ENCODE measurements around the gene MPPED1. TPM values are rescaled to one million over a fixed set of nuclear protein-coding genes. Genes with fewer than 3 reads are reported as not detected.

Gene MPPED1
- total RNA-seq, 3 donors from 2014 or later = 0.17 TPM; not detected in 2

- H3K9me3 ChIP-seq = no peaks in the 10 kb centered on the region
- no peaks in the 10 kb centered on the region for H3K4me1 ChIP-seq (ENCODE audit: low read depth)
- intact Hi-C loops (cut with DNase I, micrococcal nuclease) = no loop called here
- ATAC-seq (no peak), DNase-seq (peak in 1 of 3 donors; percentile 20)
- TF ChIP-seq CTCF (IDR thresholded peaks at IDR 0.05) = no peak
- no peaks in the 10 kb centered on the region for H3K36me3 ChIP-seq (ENCODE audit: low read depth)
- H3K4me3 ChIP-seq = no peak overlapping the region
Observed at GRCh38 chr22:43425976-43426785, 14.4 kb downstream of the MPPED1 start.

- ATAC-seq = no peak
- H3K4me1 ChIP-seq (ENCODE audit: low read depth) = no peaks in the 10 kb centered on the region
- intact Hi-C loops (cut with DNase I, micrococcal nuclease) = no loop called here
Observed at GRCh38 chr22:43426816-43427215, 15.0 kb downstream of the MPPED1 start.

GRCh38 chr22:43427296-43428004, 15.6 kb downstream of the MPPED1 start:
- no peaks in the 10 kb centered on the region for H3K9me3 ChIP-seq
- TF ChIP-seq CTCF (IDR thresholded peaks at IDR 0.05) = no peak
- ATAC-seq (no peak), DNase-seq (peak in 1 of 3 donors; percentile 33)
- no peaks in the 10 kb centered on the region for H3K36me3 ChIP-seq (ENCODE audit: low read depth)
- no peaks in the 10 kb centered on the region for H3K4me1 ChIP-seq (ENCODE audit: low read depth)
- intact Hi-C loops (cut with DNase I, micrococcal nuclease) = no loop called here
- no peak overlapping the region for H3K4me3 ChIP-seq

More at GRCh38 chr22:43426816-43427215, 15.0 kb downstream of the MPPED1 start:
- Histone ChIP-seq H3K36me3 (ENCODE audit: low read depth) (no peaks in the 10 kb centered on the region), H3K4me3 (no peak overlapping the region), H3K9me3 (no peaks in the 10 kb centered on the region)
- peak in 1 of 3 donors; percentile 19 for DNase-seq
- no peak for TF ChIP-seq CTCF (IDR thresholded peaks at IDR 0.05)

- no peak overlapping the region for H3K4me3 ChIP-seq
- no peaks in the 10 kb centered on the region for H3K36me3 ChIP-seq (ENCODE audit: low read depth)
- no peak for TF ChIP-seq CTCF (IDR thresholded peaks at IDR 0.05)
- DNase-seq (peak in 1 of 3 donors; percentile 33), ATAC-seq (no peak)
- no peaks in the 10 kb centered on the region for H3K4me1 ChIP-seq (ENCODE audit: low read depth)
- intact Hi-C loops (cut with DNase I, micrococcal nuclease) = no loop called here
- H3K9me3 ChIP-seq = no peaks in the 10 kb centered on the region
Observed at GRCh38 chr22:43428005-43428485, 16.2 kb downstream of the MPPED1 start.

- intact Hi-C loops (cut with DNase I, micrococcal nuclease) = no loop called here
- no peaks in the 10 kb centered on the region for H3K4me1 ChIP-seq (ENCODE audit: low read depth)
- no peaks in the 10 kb centered on the region for H3K9me3 ChIP-seq
- TF ChIP-seq CTCF (IDR thresholded peaks at IDR 0.05) = no peak
- ATAC-seq (no peak), DNase-seq (no peak)
- no peaks in the 10 kb centered on the region for H3K36me3 ChIP-seq (ENCODE audit: low read depth)
- H3K4me3 ChIP-seq = no peak overlapping the region
Observed at GRCh38 chr22:43428521-43428920, 16.7 kb downstream of the MPPED1 start.
